Prostate gland (tissue), 2 donors: ENCODE data around the gene PPFIA1.

ENCODE experiments used
- CTCF ChIP-seq, 4 experiments: fragments of 200-600 bp in 2 of 4; fragments of 450-650 bp in 2 of 4; sonication (generic) in 2 of 4; IDR thresholded peaks; 1 replicate in 3 of 4; 2 replicates in 1 of 4; pipeline ENCODE4 v1.5.1; 2016 to 2019; ENCODE audit warnings: antibody characterized with exemption in 4 of 4, mild to moderate bottlenecking in 2 of 4, moderate library complexity in 2 of 4
- POLR2A ChIP-seq: fragments of 450-650 bp; IDR thresholded peaks from one replicate; pipeline ENCODE4 v1.6.1; 2016; ENCODE audit warnings: antibody characterized with exemption, mild to moderate bottlenecking

GRCh38 chr11:70402685-70403084 is 132.2 kb downstream of the PPFIA1 start:
- TF ChIP-seq POLR2A, result no peak
- TF ChIP-seq CTCF (IDR thresholded peaks at IDR 0.05), result no peak
